Stimulated activated CD8-positive, alpha-beta memory T cell treated with anti-CD3 and anti-CD28 coated beads, Interleukin-7, amount 100 ng/mL, for 48 hours (primary cell): Measurements from ENCODE around the gene HSPA12B.

Source experiments
- DNase-seq, 2 donors: peaks; one replicate each; pipeline ENCODE4 v3.0.0-alpha.2; 2020; ENCODE audit warnings: low read depth in 1 of 2; ENCODE audit errors: extremely low read depth in 1 of 2

The HSPA12B gene

GRCh38 chr20:3732327-3733118, at the start of gene HSPA12B:
TSS of gene HSPA12B (plus strand) at chr20:3732685. CDS start at chr20:3738675, 5,990 bp downstream.
- DNase-seq: no peak

GRCh38 chr20:3685341-3685740, 47.1 kb upstream of the HSPA12B start:
- no peak for DNase-seq

- DNase-seq: no peak
Measured at GRCh38 chr20:3686421-3686820, 46.1 kb upstream of the HSPA12B start.

- DNase-seq: no peak
Measured at GRCh38 chr20:3686867-3687321, 45.6 kb upstream of the HSPA12B start.

GRCh38 chr20:3687655-3688054, 44.8 kb upstream of the HSPA12B start:
- DNase-seq: no peak

- DNase-seq: no peak
Measured at GRCh38 chr20:3689978-3690377, 42.5 kb upstream of the HSPA12B start.

GRCh38 chr20:3690413-3690812, 42.1 kb upstream of the HSPA12B start:
- no peak for DNase-seq

GRCh38 chr20:3691306-3691705, 41.2 kb upstream of the HSPA12B start:
- no peak for DNase-seq

- DNase-seq: no peak
Measured at GRCh38 chr20:3691897-3692296, 40.6 kb upstream of the HSPA12B start.

- no peak for DNase-seq
Measured at GRCh38 chr20:3692706-3693294, 39.7 kb upstream of the HSPA12B start.

- no peak for DNase-seq
Measured at GRCh38 chr20:3693376-3693775, 39.1 kb upstream of the HSPA12B start.

- DNase-seq: no peak
Measured at GRCh38 chr20:3694864-3695263, 37.6 kb upstream of the HSPA12B start.

- DNase-seq: no peak
Measured at GRCh38 chr20:3696200-3696599, 36.3 kb upstream of the HSPA12B start.

GRCh38 chr20:3696745-3697587, 35.5 kb upstream of the HSPA12B start:
- DNase-seq: no peak

- no peak for DNase-seq
Measured at GRCh38 chr20:3697588-3698305, 34.7 kb upstream of the HSPA12B start.

- DNase-seq: no peak
Measured at GRCh38 chr20:3698591-3699001, 33.9 kb upstream of the HSPA12B start.

GRCh38 chr20:3699037-3699436, 33.4 kb upstream of the HSPA12B start:
- no peak for DNase-seq

- DNase-seq: no peak
Measured at GRCh38 chr20:3701061-3701998, 31.2 kb upstream of the HSPA12B start.

GRCh38 chr20:3702611-3703391, 29.7 kb upstream of the HSPA12B start:
- DNase-seq: no peak
